Measurements from ENCODE around the gene LZTFL1.

LZTFL1 gene

DNA sequence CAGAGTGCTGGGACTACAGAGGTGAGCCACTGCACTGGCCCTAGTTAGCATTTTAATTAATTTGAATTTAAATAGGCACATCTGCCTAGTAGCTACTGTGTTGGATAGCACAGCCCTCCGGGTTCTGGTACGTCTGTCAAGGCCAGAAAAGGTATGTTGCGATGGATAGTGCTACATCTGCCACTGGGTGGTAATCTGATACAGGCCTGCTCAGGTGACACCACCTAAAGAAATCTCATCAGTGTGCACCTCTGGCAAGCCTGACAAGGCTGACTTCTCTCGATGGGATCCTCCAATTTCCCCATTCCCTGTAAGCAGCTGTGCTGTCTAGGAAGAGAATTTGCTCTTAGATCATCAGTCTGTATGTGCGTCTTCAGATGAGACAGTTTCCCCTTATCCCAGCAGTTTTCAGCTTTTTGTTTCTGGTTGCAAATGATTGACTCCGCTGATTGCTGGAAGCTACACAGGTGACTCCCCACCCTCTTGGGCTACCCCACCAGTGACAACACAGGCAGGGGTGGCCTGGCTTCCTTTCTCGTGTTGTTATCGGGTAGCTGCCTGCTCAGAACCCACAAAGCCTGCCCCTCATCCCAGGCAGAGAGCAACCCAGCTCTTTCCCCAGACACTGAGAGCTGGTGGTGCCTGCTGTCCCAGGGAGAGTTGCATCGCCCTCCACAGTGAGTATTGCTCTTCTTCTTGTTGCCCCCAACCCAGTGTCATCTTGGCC is 44.2 kb upstream of the LZTFL1 start, which contains the start of gene CCR9:
CCR9 (plus strand) TSS at position 565 of the 727 bp plus-strand sequence. CDS start 8,391 bp downstream, outside the sequence.
- Histone ChIP-seq H3K4me1 (no peaks in the 10 kb centered on the region), H3K27ac (no peak within 1 kb of the TSS), H3K4me3 (no peak within 1 kb of the TSS), H3K36me3 (no peaks in the 10 kb centered on the region), H3K27me3 (no peaks in the 10 kb centered on the region), H3K9me3 (no peaks in the 10 kb centered on the region)
- TF ChIP-seq, protein P1, sequence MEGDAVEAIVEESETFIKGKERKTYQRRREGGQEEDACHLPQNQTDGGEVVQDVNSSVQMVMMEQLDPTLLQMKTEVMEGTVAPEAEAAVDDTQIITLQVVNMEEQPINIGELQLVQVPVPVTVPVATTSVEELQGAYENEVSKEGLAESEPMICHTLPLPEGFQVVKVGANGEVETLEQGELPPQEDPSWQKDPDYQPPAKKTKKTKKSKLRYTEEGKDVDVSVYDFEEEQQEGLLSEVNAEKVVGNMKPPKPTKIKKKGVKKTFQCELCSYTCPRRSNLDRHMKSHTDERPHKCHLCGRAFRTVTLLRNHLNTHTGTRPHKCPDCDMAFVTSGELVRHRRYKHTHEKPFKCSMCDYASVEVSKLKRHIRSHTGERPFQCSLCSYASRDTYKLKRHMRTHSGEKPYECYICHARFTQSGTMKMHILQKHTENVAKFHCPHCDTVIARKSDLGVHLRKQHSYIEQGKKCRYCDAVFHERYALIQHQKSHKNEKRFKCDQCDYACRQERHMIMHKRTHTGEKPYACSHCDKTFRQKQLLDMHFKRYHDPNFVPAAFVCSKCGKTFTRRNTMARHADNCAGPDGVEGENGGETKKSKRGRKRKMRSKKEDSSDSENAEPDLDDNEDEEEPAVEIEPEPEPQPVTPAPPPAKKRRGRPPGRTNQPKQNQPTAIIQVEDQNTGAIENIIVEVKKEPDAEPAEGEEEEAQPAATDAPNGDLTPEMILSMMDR (IDR thresholded peaks at IDR 0.05) = no peak
- intact Hi-C loops (cut with DNase I; ENCODE audit: low total_unique reads) = no loop called here
- DNase-seq = no peak

DNA sequence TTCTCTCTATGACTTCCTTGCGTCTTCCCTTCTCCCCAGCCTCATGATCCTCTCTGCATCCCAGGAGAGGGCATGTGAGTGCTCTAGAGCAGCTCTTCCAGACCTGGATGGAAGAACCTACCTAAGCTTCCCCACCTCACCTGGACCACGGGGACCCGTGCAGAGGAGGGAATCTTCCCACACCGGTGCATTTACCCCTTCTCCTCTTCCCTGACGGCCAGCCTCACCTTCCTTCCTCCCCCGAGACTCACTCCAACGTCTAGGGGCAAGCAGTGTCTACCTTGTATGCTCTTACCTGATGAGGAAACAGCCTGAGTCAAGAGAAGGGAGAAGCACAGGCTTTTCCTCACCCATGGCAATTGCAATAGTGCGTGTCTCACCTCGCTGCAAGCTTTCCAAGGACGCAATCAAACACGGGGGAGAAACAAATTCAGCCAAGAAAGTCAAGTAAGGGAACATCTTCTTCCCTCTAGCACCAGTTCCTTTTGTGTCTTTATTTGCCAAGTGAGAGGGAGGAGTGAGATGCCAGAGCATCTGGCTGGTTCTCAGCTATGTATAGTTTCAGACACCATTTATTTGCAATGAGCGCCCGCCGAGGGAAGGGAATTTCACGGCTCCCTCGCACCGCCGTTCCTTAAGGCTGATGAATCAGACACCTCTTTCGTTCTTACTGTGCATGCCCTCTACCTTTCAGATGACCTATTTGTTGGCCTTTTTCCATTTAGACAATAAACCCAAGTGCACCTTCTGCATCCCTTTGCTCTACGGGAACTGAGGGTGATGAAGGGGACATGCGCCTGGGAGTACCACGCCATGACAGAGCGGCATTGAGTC is 42.7 kb upstream of the LZTFL1 start:
- TF ChIP-seq, protein P1 (IDR thresholded peaks at IDR 0.05) = no peak
- Histone ChIP-seq H3K4me3 (no peak overlapping the region), H3K4me1 (no peaks in the 10 kb centered on the region), H3K27me3 (no peaks in the 10 kb centered on the region), H3K36me3 (no peaks in the 10 kb centered on the region), H3K9me3 (no peaks in the 10 kb centered on the region), H3K27ac (no peak overlapping the region)
- DNase-seq = no peak
- intact Hi-C loops (cut with DNase I; ENCODE audit: low total_unique reads) = no loop called here

DNA sequence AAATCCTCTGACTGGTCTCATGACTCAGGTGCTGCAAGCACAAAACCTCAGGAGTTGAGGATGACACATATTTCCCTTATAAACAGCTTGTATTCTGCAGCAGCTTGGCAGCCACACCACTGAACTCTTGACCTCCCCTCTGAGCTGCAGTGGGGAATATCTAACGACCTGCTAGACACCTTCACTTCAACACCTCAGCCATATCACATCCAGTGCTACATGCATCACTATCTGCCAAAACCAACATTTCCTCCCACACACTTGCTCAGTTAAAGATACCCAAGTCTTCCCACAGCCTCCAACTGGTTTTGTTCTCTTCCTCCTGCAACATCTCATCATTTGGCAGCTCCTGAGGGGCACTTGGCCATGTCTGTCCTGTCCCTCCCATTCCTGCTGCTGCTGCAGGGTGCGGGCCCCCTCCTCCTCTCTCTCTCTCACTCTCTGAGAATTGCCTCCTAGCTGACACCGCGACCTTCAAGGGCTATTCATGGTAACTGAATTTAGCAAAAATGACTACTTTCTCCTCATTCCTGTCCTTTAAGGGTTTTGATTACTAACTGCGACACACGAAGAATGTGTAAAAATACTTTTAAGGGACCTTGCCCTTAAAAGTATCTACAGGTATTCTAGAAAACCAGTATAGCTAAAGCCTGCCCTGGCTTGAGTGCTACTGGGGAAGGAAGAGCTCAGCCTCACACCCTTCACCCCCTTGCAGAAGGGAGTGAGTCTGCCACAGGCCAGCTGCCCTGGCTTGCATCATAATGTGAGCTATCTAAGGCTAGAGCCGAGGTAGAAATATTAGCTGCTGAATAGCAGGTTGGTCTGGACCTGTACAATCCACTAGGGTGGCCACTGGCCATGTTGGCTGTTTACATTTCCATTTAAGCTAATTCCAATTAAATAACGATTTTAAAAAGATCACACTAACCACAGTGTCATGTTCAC is 39.4 kb upstream of the LZTFL1 start:
- no peak for DNase-seq
- no peaks in the 10 kb centered on the region for H3K27me3 ChIP-seq
- intact Hi-C loops (cut with DNase I; ENCODE audit: low total_unique reads) = no loop called here
- TF ChIP-seq, protein P1 (IDR thresholded peaks at IDR 0.05) = no peak
- no peaks in the 10 kb centered on the region for H3K4me1 ChIP-seq
- no peak overlapping the region for H3K4me3 ChIP-seq
- H3K36me3 ChIP-seq = no peaks in the 10 kb centered on the region
- H3K9me3 ChIP-seq = no peaks in the 10 kb centered on the region
- H3K27ac ChIP-seq = no peak overlapping the region

DNA sequence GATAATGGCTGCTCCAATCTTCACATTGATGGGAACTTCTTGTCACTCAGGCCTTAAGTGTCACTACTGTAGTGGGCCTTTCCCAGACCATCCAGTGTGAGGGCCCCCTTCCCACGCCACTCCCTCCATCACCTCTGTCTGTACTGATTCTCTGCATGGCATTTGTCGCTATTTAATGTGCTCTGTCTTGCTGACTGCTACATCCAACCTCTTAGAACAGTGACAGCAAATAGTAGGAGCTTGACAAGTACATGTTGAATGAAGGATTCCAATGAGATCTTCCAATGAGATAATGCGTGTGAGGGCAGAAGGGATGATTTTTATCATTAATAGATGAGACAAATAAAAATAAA is 38.8 kb upstream of the LZTFL1 start:
- intact Hi-C loops (cut with DNase I; ENCODE audit: low total_unique reads) = no loop called here
- H3K4me3 ChIP-seq = no peak overlapping the region
- H3K36me3 ChIP-seq = no peaks in the 10 kb centered on the region
- TF ChIP-seq, protein P1 (IDR thresholded peaks at IDR 0.05) = no peak
- no peaks in the 10 kb centered on the region for H3K9me3 ChIP-seq
- DNase-seq = no peak
- no peak overlapping the region for H3K27ac ChIP-seq
- no peaks in the 10 kb centered on the region for H3K27me3 ChIP-seq
- H3K4me1 ChIP-seq = no peaks in the 10 kb centered on the region

DNA sequence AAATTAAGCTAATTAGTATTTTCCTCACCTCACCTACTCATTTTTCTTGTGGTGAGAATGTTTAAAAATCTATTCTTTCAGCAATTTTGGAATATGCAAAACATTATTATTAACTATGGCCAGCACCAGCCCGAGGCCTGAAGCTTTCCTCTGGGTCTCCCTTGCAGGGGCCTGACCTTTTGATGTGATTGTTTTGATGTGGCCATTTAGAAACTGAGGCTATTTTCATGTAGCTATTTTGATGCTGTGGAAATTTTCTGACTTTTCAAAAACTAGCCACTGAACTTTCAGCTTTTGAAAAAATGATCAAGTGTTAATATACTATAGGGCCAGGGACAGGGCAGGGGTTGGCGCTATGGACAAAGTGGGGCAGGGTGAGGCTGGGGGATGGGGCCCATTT is 36.2 kb upstream of the LZTFL1 start:
- Histone ChIP-seq H3K27me3 (no peaks in the 10 kb centered on the region), H3K4me3 (no peak overlapping the region), H3K27ac (no peak overlapping the region), H3K9me3 (no peaks in the 10 kb centered on the region), H3K36me3 (no peaks in the 10 kb centered on the region), H3K4me1 (no peaks in the 10 kb centered on the region)
- TF ChIP-seq, protein P1 (IDR thresholded peaks at IDR 0.05) = no peak
- no peak for DNase-seq
- intact Hi-C loops (cut with DNase I; ENCODE audit: low total_unique reads) = no loop called here
